H1 (cell line): ENCODE measurements around the gene USP17L30. TPM values are rescaled to one million over a fixed set of nuclear protein-coding genes. Genes with fewer than 3 reads are reported as not detected.
"Not testable (repeated sequence)": the region's sequence is repeated elsewhere in the genome, so short reads cannot be mapped to it uniquely, and the experiment has no call there.

Experiments used
- CTCF ChIA-PET: fragments of 300-600 bp; sonication (Branson Sonifier 250); formaldehyde crosslinking; loops from one replicate; lab custom pipeline; 2021; ENCODE audit not compliant: partially characterized antibody; lab: Charles Lee
- POLR2A ChIA-PET: fragments of 300-600 bp; sonication (Branson Sonifier 250); formaldehyde crosslinking; loops from one replicate; lab custom pipeline; 2021; ENCODE audit warnings: inconsistent platforms; ENCODE audit not compliant: partially characterized antibody; lab: Charles Lee
- DNase-seq, 2 experiments: peaks; one replicate each; pipeline versions ENCODE4 v3.0.0 to v3.0.0-alpha.2; 2010 to 2022; ENCODE audit warnings: low spot score in 2 of 2, low read depth in 1 of 2, mixed read lengths in 1 of 2
- FAIRE-seq: peaks from 2 replicates; lab custom pipeline; 2011; peaks lifted over from hg19 to GRCh38; lab: Jason Lieb, UNC
- H2AFZ ChIP-seq: 2 replicates; pipeline ENCODE4 v1.8.1; 2012; ENCODE audit warnings: low read length, inconsistent platforms
- H2AK5ac ChIP-seq: 2 replicates; pipeline ENCODE4 v1.6.1; 2013; ENCODE audit warnings: low read depth, low read length
- H2BK120ac ChIP-seq: replicated peaks from 2 replicates; pipeline ENCODE3; 2013; ENCODE audit warnings: low read depth, low read length, inconsistent platforms
- H2BK12ac ChIP-seq: 2 replicates; pipeline ENCODE4 v1.6.1; 2013; ENCODE audit warnings: low read depth, low read length
- H2BK15ac ChIP-seq: 2 replicates; pipeline ENCODE4 v1.6.1; 2013; ENCODE audit warnings: low read length
- H2BK20ac ChIP-seq: 2 replicates; pipeline ENCODE4 v1.6.1; 2013; ENCODE audit warnings: low read length
- H2BK5ac ChIP-seq: 2 replicates; pipeline ENCODE4 v1.6.1; 2013; ENCODE audit warnings: low read depth, low read length
- H3K14ac ChIP-seq: 2 replicates; pipeline ENCODE4 v1.6.1; 2013; ENCODE audit warnings: inconsistent platforms; ENCODE audit not compliant: insufficient read length
- H3K18ac ChIP-seq: 2 replicates; pipeline ENCODE4 v1.6.1; 2013; ENCODE audit warnings: low read length; ENCODE audit errors: extremely low read depth
- H3K23ac ChIP-seq: 2 replicates; pipeline ENCODE4 v1.6.1; 2013; ENCODE audit warnings: inconsistent platforms; ENCODE audit not compliant: insufficient read length
- H3K23me2 ChIP-seq: 2 replicates; pipeline ENCODE4 v1.6.1; 2013; ENCODE audit warnings: low read depth, low read length
- H3K27ac ChIP-seq: 2 replicates; pipeline ENCODE4 v1.6.1; 2011; ENCODE audit warnings: low read depth, low read length, inconsistent platforms
- H3K27me3 ChIP-seq, 4 experiments: replicated peaks in 1 of 4; 1 replicate in 1 of 4; 2 replicates in 3 of 4; pipeline versions ENCODE4 v1.6.1 to v1.8.1; 2011 to 2013; ENCODE audit warnings: low read length in 3 of 4, mild to moderate bottlenecking in 3 of 4, inconsistent platforms in 2 of 4, mixed read lengths in 2 of 4, moderate library complexity in 1 of 4; ENCODE audit not compliant: control insufficient read depth in 3 of 4, insufficient read depth in 3 of 4; ENCODE audit errors: extremely low read depth in 1 of 4
- H3K36me3 ChIP-seq, 4 experiments: 2 replicates each; pipeline versions ENCODE4 v1.6.1 to v1.8.1; 2011 to 2013; ENCODE audit warnings: mild to moderate bottlenecking in 4 of 4, low read length in 3 of 4, moderate library complexity in 2 of 4, control low read depth in 1 of 4, inconsistent platforms in 1 of 4; ENCODE audit not compliant: insufficient read depth in 4 of 4, control insufficient read depth in 2 of 4
- H3K4ac ChIP-seq: replicated peaks from 2 replicates; pipeline ENCODE3; 2013; ENCODE audit warnings: low read length, low read depth, mixed read lengths, inconsistent platforms; ENCODE audit not compliant: insufficient read length
- H3K4me1 ChIP-seq, 4 experiments: replicated peaks in 1 of 4; 1 replicate in 1 of 4; 2 replicates in 3 of 4; pipeline versions ENCODE4 v1.6.1 to v1.8.1; 2011 to 2013; ENCODE audit warnings: low read length in 3 of 4, inconsistent platforms in 2 of 4, mixed read lengths in 1 of 4; ENCODE audit not compliant: insufficient read depth in 4 of 4, control insufficient read depth in 3 of 4
- H3K4me2 ChIP-seq, 2 experiments: 2 replicates each; pipeline versions ENCODE4 v1.6.1 to v1.8.1; 2011 to 2013; ENCODE audit warnings: low read depth in 2 of 2, low read length in 2 of 2, control low read depth in 1 of 2, inconsistent platforms in 1 of 2, mild to moderate bottlenecking in 1 of 2; ENCODE audit not compliant: insufficient read depth in 1 of 2
- H3K4me3 ChIP-seq, 4 experiments: fragments of 200-600, 300-600 bp in 1 of 4; sonication (generic), shearing (Covaris generic), sonication (Bioruptor Twin) in 1 of 4; 2 replicates each; pipeline versions ENCODE4 v1.5.1 to v1.8.1; 2011 to 2016; ENCODE audit warnings: low read length in 4 of 4, low read depth in 3 of 4, control low read depth in 2 of 4, inconsistent platforms in 2 of 4, mild to moderate bottlenecking in 2 of 4, mixed read lengths in 1 of 4, moderate library complexity in 1 of 4; ENCODE audit not compliant: insufficient read depth in 2 of 4; ENCODE audit errors: extremely low read depth in 1 of 4
- H3K56ac ChIP-seq: replicated peaks from 2 replicates; pipeline ENCODE3; 2013; ENCODE audit warnings: low read depth, mild to moderate bottlenecking, mixed read lengths, low read length, inconsistent platforms; ENCODE audit not compliant: insufficient read length
- H3K79me1 ChIP-seq: 2 replicates; pipeline ENCODE4 v1.6.1; 2013; ENCODE audit warnings: low read depth, low read length, control low read depth
- H3K79me2 ChIP-seq, 2 experiments: 2 replicates each; pipeline versions ENCODE4 v1.6.1 to v1.8.1; 2012 to 2013; ENCODE audit warnings: low read length in 2 of 2, mild to moderate bottlenecking in 2 of 2, inconsistent platforms in 1 of 2; ENCODE audit not compliant: insufficient read depth in 2 of 2, control insufficient read depth in 1 of 2
- H3K9ac ChIP-seq, 4 experiments: replicated peaks in 1 of 4; 1 replicate in 1 of 4; 2 replicates in 3 of 4; pipeline versions ENCODE4 v1.6.1 to v1.8.1; 2011 to 2013; ENCODE audit warnings: low read depth in 3 of 4, low read length in 3 of 4, control low read depth in 2 of 4, mild to moderate bottlenecking in 2 of 4, moderate library complexity in 2 of 4, inconsistent platforms in 1 of 4; ENCODE audit errors: extremely low read depth in 1 of 4
- H3K9me3 ChIP-seq, 2 experiments: 2 replicates each; pipeline versions ENCODE4 v1.6.1 to v1.8.1; 2012 to 2013; ENCODE audit warnings: mild to moderate bottlenecking in 2 of 2, moderate library complexity in 2 of 2, control low read depth in 1 of 2, inconsistent platforms in 1 of 2, low read depth in 1 of 2, low read length in 1 of 2, mixed read lengths in 1 of 2; ENCODE audit not compliant: insufficient read depth in 2 of 2
- H4K20me1 ChIP-seq, 2 experiments: replicated peaks in 1 of 2; 2 replicates each; pipeline versions ENCODE3 to v1.8.1; 2011 to 2013; ENCODE audit warnings: inconsistent platforms in 2 of 2, low read length in 2 of 2, mild to moderate bottlenecking in 1 of 2; ENCODE audit not compliant: insufficient read depth in 2 of 2, control insufficient read depth in 1 of 2
- H4K5ac ChIP-seq: 2 replicates; pipeline ENCODE4 v1.6.1; 2013; ENCODE audit warnings: low read length, low read depth, mixed read lengths, inconsistent platforms; ENCODE audit not compliant: insufficient read length
- H4K8ac ChIP-seq: 2 replicates; pipeline ENCODE4 v1.8.0; 2013; ENCODE audit warnings: mild to moderate bottlenecking, moderate library complexity, low read length, inconsistent platforms; ENCODE audit not compliant: insufficient read depth; ENCODE audit errors: extremely low read depth
- H4K91ac ChIP-seq: replicated peaks from 2 replicates; pipeline ENCODE3; 2013; ENCODE audit warnings: low read length, mixed read lengths, inconsistent platforms; ENCODE audit not compliant: insufficient read length
- RAD21 ChIP-seq, 2 experiments: IDR thresholded peaks in 1 of 2; conservative IDR thresholded peaks in 1 of 2; 2 replicates each; pipeline ENCODE4 v1.6.1; 2011; ENCODE audit warnings: low read depth in 2 of 2, low read length in 2 of 2, improper control_type of control experiment in 1 of 2, inconsistent platforms in 1 of 2, mild to moderate bottlenecking in 1 of 2, moderate library complexity in 1 of 2
- WGBS, 2 experiments: shearing (Covaris generic) in 1 of 2; methylation state at CpG; one replicate each; pipeline versions ENCODE4 v1.1.6 to v1.1.7; 2013 to 2015; ENCODE audit warnings: low lambda C conversion rate in 2 of 2, mixed read lengths in 2 of 2, inconsistent platforms in 1 of 2, low coverage in 1 of 2, missing lambda C conversion rate in 1 of 2; ENCODE audit not compliant: insufficient replicate concordance in 2 of 2, insufficient coverage in 1 of 2, insufficient read length in 1 of 2; ENCODE audit errors: extremely low coverage in 1 of 2, missing lambda C conversion rate in 1 of 2; 5-methylcytosine and 5-hydroxymethylcytosine counted together
- polyA plus RNA-seq, 7 experiments: library from polyadenylated mRNA; depleted of rRNA in 3 of 7; stranded (reverse) in 5 of 7; unstranded in 2 of 7; fragments of >200 nt in 5 of 7; fragments of 200-250 nt in 2 of 7; gene quantifications; 1 replicate in 5 of 7; 2 replicates in 1 of 7; 4 replicates in 1 of 7; pipeline versions ENCODE4 v1.2.1 to v1.2.3, GENCODE V29; 2011 to 2013; ENCODE audit warnings: missing spikeins in 2 of 7, mixed read lengths in 2 of 7
- total RNA-seq: library from RNA; stranded (reverse); fragmentation: NEBNext Ultra II Directional; extraction: Animal tissue kit (Norgen Biotek cat#: 25700); gene quantifications from 2 replicates; pipeline ENCODE4 v1.2.1, GENCODE V29; 2021

USP17L30 gene
- total and polyA plus RNA-seq, 2 of the 8 experiments (the other 6 are each of a cell fraction or from before 2014, with no cell fraction given) = not detected

DNA sequence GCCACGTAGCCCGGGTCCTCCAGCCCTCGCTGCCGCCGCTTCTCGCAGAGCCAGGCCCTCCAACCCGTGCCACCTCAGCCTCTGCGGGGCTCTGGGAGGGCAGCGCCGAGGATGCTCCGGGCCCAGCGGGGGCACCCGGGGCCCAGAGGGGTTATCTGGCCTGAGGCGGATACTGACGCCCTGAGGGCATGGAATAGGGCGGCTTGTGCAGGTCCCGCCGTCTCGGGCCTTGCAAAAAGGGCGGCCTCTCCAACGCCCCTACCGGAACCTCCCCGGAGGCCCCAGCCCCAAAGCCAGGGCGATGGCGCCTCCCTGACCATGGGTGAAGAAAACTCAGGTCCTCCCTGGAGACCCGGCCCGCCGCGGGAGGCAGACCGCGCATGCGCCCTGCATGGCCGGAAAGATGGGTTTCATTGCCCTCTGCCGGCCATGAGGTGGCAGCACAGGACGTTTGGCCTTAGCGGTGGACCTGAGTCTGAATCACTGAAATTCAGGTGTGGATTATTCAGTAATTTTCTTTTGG is 18.1 kb downstream of the USP17L30 start:
- H3K4me1 ChIP-seq, H3K18ac ChIP-seq, H3K79me2 ChIP-seq, H3K4ac ChIP-seq, H3K4me3 ChIP-seq, H2AFZ ChIP-seq, H3K4me2 ChIP-seq, H4K8ac ChIP-seq, H4K20me1 ChIP-seq, H3K23ac ChIP-seq, H2BK20ac ChIP-seq, H2BK12ac ChIP-seq, H3K14ac ChIP-seq, FAIRE-seq, CTCF ChIA-PET, H3K27me3 ChIP-seq, H2BK120ac ChIP-seq, H3K9ac ChIP-seq, H3K27ac ChIP-seq, H4K91ac ChIP-seq, H2BK15ac ChIP-seq, H3K79me1 ChIP-seq, H3K23me2 ChIP-seq, POLR2A ChIA-PET, H4K5ac ChIP-seq, H2BK5ac ChIP-seq, H3K56ac ChIP-seq, H3K36me3 ChIP-seq, H2AK5ac ChIP-seq: not testable (repeated sequence)
- H3K9me3 ChIP-seq = peaks cover 10 to 48% of the 10 kb centered on the region in 2 experiments; a peak in 3 of 4 replicates
- DNase-seq = peak in 1 of 2 experiments; percentile 66
- TF ChIP-seq RAD21 (IDR thresholded peaks at IDR 0.05 in 1 of 2, conservative IDR thresholded peaks at IDR 0.05 in 1 of 2; ENCODE audit: low read depth in 2 of 2, low read length in 2 of 2) = peak; percentile 3 to 9; a peak in 1 of 4 replicates
- WGBS, 2 experiments = 73% methylated on average over 19 of the region's 36 CpGs; no CpG with 5 or more reads in 1 of the 2 experiments
